GM19035 (cell line): Measurements from ENCODE around the gene CPE.

Source experiments
- ATAC-seq: cut with Tn5 transposase; IDR thresholded peaks from one replicate; pipeline ENCODE4 v1.9.1; 2021; ENCODE audit not compliant: unreplicated experiment

CPE gene

GRCh38 chr4:165542476-165542875 lies 163.7 kb downstream of the CPE start:
- no peak for ATAC-seq
